GM12878 (cell line): ENCODE measurements around the gene PTPRN2. TPM values are rescaled to one million over a fixed set of nuclear protein-coding genes. Genes with fewer than 3 reads are reported as not detected.

Experiments
- ATAC-seq: fragments of 200-7000 bp; cut with Tn5 transposase; 3 replicates; pipeline ENCODE4 v1.9.1; 2020; ENCODE audit warnings: mild to moderate bottlenecking, moderate library complexity
- BruUV-seq: library from RNA; stranded (reverse); fragments of 400-500 nt; replicated peaks from 2 replicates; lab custom pipeline; 2021; lab: Mats Ljungman, UMichigan
- CTCF ChIA-PET: fragments of 300-600 bp; sonication (Branson Sonifier 250); formaldehyde crosslinking; extraction: SDS; loops from one replicate; lab custom pipeline; 2021; ENCODE audit warnings: inconsistent platforms; lab: Yijun Ruan, JAX
- POLR2A ChIA-PET: fragments of 350-600 bp; formaldehyde crosslinking; extraction: SDS; loops from one replicate; lab custom pipeline; 2021; ENCODE audit warnings: inconsistent platforms; lab: Charles Lee
- RAD21 ChIA-PET: fragments of 300-600 bp; sonication (Branson Sonifier 250); formaldehyde crosslinking; loops from one replicate; lab custom pipeline; 2023; ENCODE audit warnings: antibody characterized with exemption; ENCODE audit not compliant: unreplicated experiment; lab: Charles Lee
- SMC1A ChIA-PET: fragments of 300-600 bp; sonication (Branson Sonifier 250); formaldehyde crosslinking; loops from one replicate; lab custom pipeline; 2023; ENCODE audit not compliant: unreplicated experiment, uncharacterized antibody; lab: Charles Lee
- DNase-seq: peaks from one replicate; pipeline ENCODE4 v3.0.0-alpha.2; 2011; ENCODE audit warnings: low read depth, low spot score
- FAIRE-seq: peaks from 3 replicates; lab custom pipeline; 2011; peaks lifted over from hg19 to GRCh38; lab: Jason Lieb, UNC
- H2AFZ ChIP-seq: 2 replicates; pipeline ENCODE4 v1.6.0; 2011; ENCODE audit warnings: low read depth, low read length, control low read depth; ENCODE audit not compliant: control insufficient read depth
- H3K27ac ChIP-seq: 2 replicates; pipeline ENCODE4 v1.5.1; 2011; ENCODE audit warnings: control low read depth; ENCODE audit not compliant: control insufficient read depth, insufficient read depth
- H3K27me3 ChIP-seq, 2 experiments: replicated peaks in 1 of 2; 2 replicates each; pipeline versions ENCODE4 v1.6.0 to v1.6.1; 2011; ENCODE audit warnings: low read length in 1 of 2; ENCODE audit not compliant: control insufficient read depth in 2 of 2, insufficient read depth in 2 of 2
- H3K36me3 ChIP-seq, 2 experiments: 2 replicates each; pipeline ENCODE4 v1.5.1; 2011; ENCODE audit warnings: low read length in 1 of 2; ENCODE audit not compliant: control insufficient read depth in 2 of 2, insufficient read depth in 2 of 2
- H3K4me1 ChIP-seq: 2 replicates; pipeline ENCODE4 v1.6.1; 2011; ENCODE audit warnings: mild to moderate bottlenecking, low read length, moderate library complexity, mixed read lengths; ENCODE audit not compliant: control insufficient read depth, insufficient read depth
- H3K4me2 ChIP-seq: 2 replicates; pipeline ENCODE4 v1.6.0; 2011; ENCODE audit warnings: control low read depth; ENCODE audit not compliant: control insufficient read depth, insufficient read depth
- H3K4me3 ChIP-seq: fragments of 200-600 bp; sonication (generic); 2 replicates; pipeline ENCODE4 v1.5.1; 2016
- H3K79me2 ChIP-seq: 2 replicates; pipeline ENCODE4 v1.6.0; 2011; ENCODE audit warnings: low read length; ENCODE audit not compliant: control insufficient read depth, insufficient read depth
- H3K9ac ChIP-seq: 2 replicates; pipeline ENCODE4 v1.8.0; 2011; ENCODE audit warnings: low read length, control low read depth, mixed read lengths; ENCODE audit not compliant: control insufficient read depth, insufficient read depth
- H3K9me3 ChIP-seq: replicated peaks from 3 replicates; pipeline ENCODE4 v1.5.1; 2011; ENCODE audit warnings: mild to moderate bottlenecking, low read length; ENCODE audit not compliant: control insufficient read depth, insufficient read depth
- H4K20me1 ChIP-seq: 2 replicates; pipeline ENCODE4 v1.6.0; 2011; ENCODE audit not compliant: control insufficient read depth, insufficient read depth
- IRF5 ChIP-seq: fragments of 450-650 bp; IDR thresholded peaks from 2 replicates; pipeline ENCODE4 v1.6.1; 2017; ENCODE audit warnings: borderline replicate concordance
- MTA2 ChIP-seq: fragments of 450-650 bp; IDR thresholded peaks from 2 replicates; pipeline ENCODE4 v1.6.1; 2016; ENCODE audit warnings: low read depth, mild to moderate bottlenecking, moderate library complexity
- MXI1 ChIP-seq: fragments of 150-350 bp; IDR thresholded peaks from 2 replicates; pipeline ENCODE4 v1.6.1; 2011; ENCODE audit warnings: low read depth, mild to moderate bottlenecking, inconsistent platforms, low read length, improper control_type of control experiment
- MYB ChIP-seq: fragments of 150-350 bp; IDR thresholded peaks from 2 replicates; pipeline ENCODE4 v1.6.1; 2014; ENCODE audit warnings: mild to moderate bottlenecking, low read depth, low read length, borderline replicate concordance
- NFIC ChIP-seq: IDR thresholded peaks from 2 replicates; pipeline ENCODE4 v1.6.1; 2012; ENCODE audit warnings: low read depth, mild to moderate bottlenecking, inconsistent platforms, low read length, moderate library complexity
- NR2C1 ChIP-seq: fragments of 450-650 bp; IDR thresholded peaks from 2 replicates; pipeline ENCODE4 v1.6.1; 2017; ENCODE audit warnings: antibody characterized with exemption, mild to moderate bottlenecking, moderate library complexity
- PBX3 ChIP-seq: IDR thresholded peaks from 2 replicates; pipeline ENCODE4 v1.6.1; 2011; ENCODE audit warnings: mild to moderate bottlenecking, low read depth, low read length, moderate library complexity; ENCODE audit not compliant: insufficient replicate concordance
- POU2F2 ChIP-seq: IDR thresholded peaks from 3 replicates; pipeline ENCODE4 v1.6.1; 2011; ENCODE audit warnings: low read depth, mild to moderate bottlenecking, low read length, borderline replicate concordance
- STAT1 ChIP-seq: fragments of 450-650 bp; conservative IDR thresholded peaks from 2 replicates; pipeline ENCODE4 v1.6.1; 2014; ENCODE audit warnings: antibody characterized with exemption, mild to moderate bottlenecking
- TAF1 ChIP-seq: IDR thresholded peaks from 2 replicates; pipeline ENCODE4 v1.6.1; 2011; ENCODE audit warnings: mild to moderate bottlenecking, low read depth, low read length, borderline replicate concordance
- ZBTB11 ChIP-seq: fragments of 450-650 bp; formaldehyde crosslinking; IDR thresholded peaks from 2 replicates; pipeline ENCODE4 v1.5.0; 2022; ENCODE audit warnings: mild to moderate bottlenecking, missing genetic modification characterization
- ZNF274 ChIP-seq: IDR thresholded peaks from one replicate; pipeline ENCODE4 v1.8.0; 2011; ENCODE audit not compliant: insufficient read length, insufficient read depth
- ZZZ3 ChIP-seq: IDR thresholded peaks from 2 replicates; pipeline ENCODE4 v1.6.1; 2011; ENCODE audit warnings: low read depth; ENCODE audit not compliant: control insufficient read depth, insufficient read length
- WGBS: methylation state at CpG from one replicate; pipeline ENCODE4 v1.1.6; 2016; ENCODE audit warnings: low lambda C conversion rate; ENCODE audit not compliant: insufficient replicate concordance, insufficient coverage; ENCODE audit errors: missing lambda C conversion rate; 5-methylcytosine and 5-hydroxymethylcytosine counted together
- in situ Hi-C: fragments of 300-500 bp; cut with MboI; formaldehyde crosslinking; loops from 9 replicates; pipeline ENCODE4 v1.14.3; 2018; ENCODE audit warnings: mixed read lengths
- intact Hi-C: fragments of 100-400 bp; cut with micrococcal nuclease; formaldehyde crosslinking; loops from one replicate; pipeline ENCODE4 v1.14.2; 2022; ENCODE audit not compliant: unreplicated experiment
- polyA plus RNA-seq, 11 experiments: library from polyadenylated mRNA; depleted of rRNA in 4 of 11; unstranded in 6 of 11; stranded (reverse) in 5 of 11; fragments of >200 nt; fragmentation: Nextera tagmentation in 4 of 11; fragmentation: Illumina TruSeq in 1 of 11; extraction: Ambion mirVana in 4 of 11; extraction: Trizol in 1 of 11; gene quantifications; 1 replicate in 1 of 11; 2 replicates in 10 of 11; pipeline versions ENCODE4 v1.2.1 to v1.2.3, GENCODE V29; 2011 to 2016; ENCODE audit warnings: inconsistent platforms in 2 of 11, missing spikeins in 2 of 11, low read depth in 1 of 11
- total RNA-seq, 4 experiments: library from RNA; depleted of rRNA in 3 of 4; stranded (reverse); fragments of >200 nt in 3 of 4; fragmentation: Illumina TruSeq in 1 of 4; extraction: Trizol in 1 of 4; gene quantifications; 2 replicates each; pipeline versions ENCODE4 v1.2.1 to v1.2.3, GENCODE V29; 2013 to 2021

Gene PTPRN2
- total and polyA plus RNA-seq, 10 of the 15 experiments (the other 5 are each of a cell fraction or from before 2014, with no cell fraction given), result 5.4 TPM; not detected in 9

- no peak for TF ChIP-seq MTA2
Measured at GRCh38 chr7:158026636-158027265, 560.9 kb downstream of the PTPRN2 start (continued).

GRCh38 chr7:158025686-158026600 lies 561.7 kb downstream of the PTPRN2 start:
- FAIRE-seq (no peak), DNase-seq (no peak), ATAC-seq (no peak)
- Histone ChIP-seq H2AFZ (no peak overlapping the region), H3K4me2 (no peak overlapping the region), H3K9ac (no peak overlapping the region), H3K27ac (no peak overlapping the region), H4K20me1 (no peaks in the 10 kb centered on the region), H3K4me1 (no peaks in the 10 kb centered on the region), H3K36me3 (no peaks in the 10 kb centered on the region), H3K9me3 (no peaks in the 10 kb centered on the region; the same call in 2 of the 3 replicates), H3K4me3 (no peak overlapping the region), H3K27me3 (no peaks in the 10 kb centered on the region), H3K79me2 (no peaks in the 10 kb centered on the region)
- TF ChIP-seq ZBTB11 (CRISPR knock-in tag) (no peak), STAT1 (no peak), IRF5 (no peak), POU2F2 (no peak), ZNF274 (no peak), MXI1 (no peak), PBX3 (no peak), ZZZ3 (no peak), NR2C1 (no peak), NFIC (no peak), TAF1 (no peak), MYB (no peak)
- in situ Hi-C loops, result no loop called here
- no TSS peak for BruUV-seq
- CTCF ChIA-PET, result no interaction called here
- RAD21 ChIA-PET, result no interaction called here
- intact Hi-C loops, result no loop called here
- POLR2A ChIA-PET, result no interaction called here
- WGBS, result 69% methylated on average over 30 of the region's 30 CpGs
- SMC1A ChIA-PET, result no interaction called here
